GM23338 (cell line): ENCODE results near the gene EZR. TPM values are rescaled to one million over a fixed set of nuclear protein-coding genes. Genes with fewer than 3 reads are reported as not detected.

Experiments
- ATAC-seq: fragments of 200-7000 bp; cut with Tn5 transposase; 3 replicates; pipeline ENCODE4 v1.9.1; 2020
- DNase-seq: peaks from one replicate; pipeline ENCODE4 v3.0.0-alpha.2; 2015; ENCODE audit warnings: low spot score
- H2AFZ ChIP-seq: fragments of 200-600 bp; sonication (generic); 2 replicates; pipeline ENCODE4 v1.8.0; 2016; ENCODE audit warnings: antibody characterized with exemption, mild to moderate bottlenecking, moderate library complexity
- H3F3A ChIP-seq: fragments of 200-600 bp; sonication (generic); replicated peaks from 2 replicates; pipeline ENCODE4 v1.8.0; 2017; ENCODE audit warnings: antibody characterized with exemption, mixed run types, low read depth
- H3K27ac ChIP-seq: fragments of 200-600 bp; sonication (generic); 2 replicates; pipeline ENCODE4 v1.6.1; 2016; ENCODE audit warnings: low read depth
- H3K27me3 ChIP-seq: fragments of 200-600 bp; sonication (generic); 2 replicates; pipeline ENCODE4 v1.8.0; 2016; ENCODE audit warnings: mild to moderate bottlenecking, mixed run types, moderate library complexity; ENCODE audit not compliant: insufficient read depth
- H3K36me3 ChIP-seq: fragments of 200-600 bp; sonication (generic); 2 replicates; pipeline ENCODE4 v1.8.0; 2016; ENCODE audit warnings: mild to moderate bottlenecking; ENCODE audit not compliant: insufficient read depth
- H3K4me1 ChIP-seq: fragments of 200-600 bp; sonication (generic); 2 replicates; pipeline ENCODE4 v1.8.0; 2016; ENCODE audit warnings: mild to moderate bottlenecking, moderate library complexity; ENCODE audit not compliant: insufficient read depth
- H3K4me2 ChIP-seq: fragments of 200-600 bp; sonication (generic); 2 replicates; pipeline ENCODE4 v1.7.1; 2017; ENCODE audit warnings: mixed run types
- H3K4me3 ChIP-seq: fragments of 200-600 bp; sonication (generic); 2 replicates; pipeline ENCODE4 v1.6.1; 2016; ENCODE audit warnings: mixed run types
- H3K79me2 ChIP-seq: fragments of 200-600 bp; sonication (generic); replicated peaks from 2 replicates; pipeline ENCODE4 v1.8.0; 2017; ENCODE audit warnings: mild to moderate bottlenecking; ENCODE audit not compliant: insufficient read depth
- H3K9me2 ChIP-seq: fragments of 200-600 bp; sonication (generic); 2 replicates; pipeline ENCODE4 v1.8.0; 2017; ENCODE audit not compliant: insufficient read depth
- H4K20me1 ChIP-seq: fragments of 200-600 bp; sonication (generic); replicated peaks from 2 replicates; pipeline ENCODE4 v1.8.0; 2017; ENCODE audit warnings: mild to moderate bottlenecking; ENCODE audit not compliant: insufficient read depth
- H3K27ac Mint-ChIP-seq: 2 replicates; pipeline ENCODE4 v1.8.0; 2020; ENCODE audit warnings: inconsistent platforms, mild to moderate bottlenecking, moderate library complexity, mixed read lengths
- H3K27me3 Mint-ChIP-seq: 3 replicates; pipeline ENCODE4 v1.8.0; 2022; ENCODE audit warnings: low read depth, mild to moderate bottlenecking, moderate library complexity, mixed read lengths, inconsistent platforms; ENCODE audit not compliant: insufficient read depth, poor library complexity
- H3K36me3 Mint-ChIP-seq: 3 replicates; pipeline ENCODE4 v1.8.0; 2021; ENCODE audit warnings: low read depth, mild to moderate bottlenecking, inconsistent platforms, moderate library complexity, mixed read lengths
- H3K4me1 Mint-ChIP-seq: 3 replicates; pipeline ENCODE4 v1.8.0; 2020; ENCODE audit warnings: mild to moderate bottlenecking, inconsistent platforms, mixed read lengths
- H3K4me3 Mint-ChIP-seq: 3 replicates; pipeline ENCODE4 v1.8.0; 2021; ENCODE audit warnings: moderate library complexity, mild to moderate bottlenecking, inconsistent platforms, mixed read lengths
- H3K9me3 Mint-ChIP-seq: 3 replicates; pipeline ENCODE4 v1.8.0; 2020; ENCODE audit warnings: moderate library complexity, mild to moderate bottlenecking, inconsistent platforms, mixed read lengths
- CREB1 ChIP-seq: fragments of 250-450 bp; sonication (Bioruptor Pico); IDR thresholded peaks from 2 replicates; pipeline ENCODE4 v1.5.0; 2020; ENCODE audit warnings: low read depth, mild to moderate bottlenecking, moderate library complexity
- POLR2AphosphoS5 ChIP-seq: IDR thresholded peaks from 2 replicates; pipeline ENCODE4 v1.6.1; 2016; ENCODE audit warnings: antibody characterized with exemption, low read depth
- ZNF462 ChIP-seq: fragments of 250-450 bp; sonication (Bioruptor Pico); IDR thresholded peaks from 2 replicates; pipeline ENCODE4 v1.5.0; 2020; ENCODE audit warnings: mild to moderate bottlenecking, moderate library complexity
- polyA plus RNA-seq: library from polyadenylated mRNA; unstranded; fragments of >200 nt; fragmentation: Nextera tagmentation; extraction: Ambion mirVana; gene quantifications from 2 replicates; pipeline ENCODE4 v1.2.1, GENCODE V29; 2016
- total RNA-seq: library from RNA; depleted of rRNA; stranded (reverse); fragments of >200 nt; shearing (Covaris generic); gene quantifications from 2 replicates; pipeline ENCODE4 v1.2.3, GENCODE V29; 2014

The EZR gene
- total and polyA plus RNA-seq, 2 experiments from 2014 or later: 199 to 208 TPM

GRCh38 chr6:158772172-158772571 is 47.0 kb downstream of the EZR start:
- H3K27ac ChIP-seq: 0 out of 2 replicates have a peak overlapping the region, but pooled peaks have one; percentile 59
- H3K27me3 Mint-ChIP-seq: peaks cover 37% of the 10 kb centered on the region
- peaks cover 99% of the 10 kb centered on the region for H3K36me3 Mint-ChIP-seq

More at GRCh38 chr6:158772172-158772571, 47.0 kb downstream of the EZR start:
- Histone ChIP-seq H3K4me1 (peaks cover 8% of the 10 kb centered on the region; the same call in 1 of the 2 replicates), H3K9me2 (no peaks in the 10 kb centered on the region), H3K36me3 (peaks cover 78% of the 10 kb centered on the region), H4K20me1 (peaks cover 34% of the 10 kb centered on the region), H3F3A (peaks cover 56% of the 10 kb centered on the region), H3K27me3 (no peaks in the 10 kb centered on the region), H3K79me2 (peaks cover 19% of the 10 kb centered on the region), H2AFZ (no peak overlapping the region), H3K4me2 (no peak overlapping the region), H3K4me3 (no peak overlapping the region)
- Mint-ChIP-seq H3K4me1 (peaks cover 43% of the 10 kb centered on the region), H3K27ac (no peak overlapping the region), H3K4me3 (no peak overlapping the region), H3K9me3 (no peaks in the 10 kb centered on the region)
- DNase-seq (no peak), ATAC-seq (no peak)
- TF ChIP-seq POLR2AphosphoS5 (peak; percentile 16; the same call in 1 of the 2 replicates), CREB1 (CRISPR knock-in tag) (no peak), ZNF462 (no peak)
